Right lobe of liver (tissue), 4 donors: ENCODE measurements around the gene RHBDF1.

Experiments used
- CTCF ChIP-seq, 4 donors: fragments of 200-600 bp in 3 of 4; fragments of 450-650 bp in 1 of 4; IDR thresholded peaks; one replicate each; pipeline versions ENCODE4 v1.5.1 to v1.8.0; 2016 to 2022; ENCODE audit warnings: antibody characterized with exemption in 4 of 4, mild to moderate bottlenecking in 2 of 4
- POLR2A ChIP-seq: fragments of 450-650 bp; IDR thresholded peaks from one replicate; pipeline ENCODE4 v1.6.1; 2017; ENCODE audit warnings: antibody characterized with exemption, mild to moderate bottlenecking
- donor health status: DM: no; HTN: no; CAD: no.
- donor health status: DM: no; HTN: no; CAD: no.
- donor health status: DM: no; HTN: yes; CAD: no.

DNA sequence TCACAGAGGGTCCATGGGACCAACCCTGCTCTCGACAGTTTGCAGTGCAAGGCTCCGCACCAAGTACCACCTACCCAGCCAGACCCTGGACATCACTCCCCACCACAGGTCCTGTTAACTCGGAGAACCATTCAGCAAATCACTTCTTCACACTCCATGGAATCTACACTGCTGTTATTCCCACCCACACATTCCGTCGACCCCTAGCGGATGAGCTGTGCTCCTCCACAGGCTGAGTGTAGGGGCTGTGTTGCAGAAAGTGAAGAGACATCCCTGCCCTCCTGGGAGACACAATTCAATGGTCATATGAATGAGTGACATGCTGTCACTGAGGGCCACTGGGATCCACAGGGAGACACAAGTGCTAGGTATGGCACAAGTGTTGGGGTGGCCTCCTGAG is 33.1 kb upstream of the RHBDF1 start:
- TF ChIP-seq CTCF (IDR thresholded peaks at IDR 0.05) (no peak), POLR2A (no peak)
